HepG2 (cell line): ENCODE measurements around the gene NBL1. TPM values are rescaled to one million over a fixed set of nuclear protein-coding genes. Genes with fewer than 3 reads are reported as not detected.

Experiments used
- ARHGAP35 ChIP-seq: sonication (generic); formaldehyde crosslinking; IDR thresholded peaks from 2 replicates; pipeline ENCODE4 v1.9.0; 2022; ENCODE audit warnings: mild to moderate bottlenecking, inconsistent platforms, moderate library complexity, missing genetic modification reagents, borderline replicate concordance
- BRCA1 ChIP-seq: sonication (generic); formaldehyde crosslinking; IDR thresholded peaks from 2 replicates; pipeline ENCODE4 v1.4.0; 2020; ENCODE audit warnings: missing genetic modification reagents
- CREM ChIP-seq, 2 experiments: sonication (generic) in 1 of 2; formaldehyde crosslinking in 1 of 2; IDR thresholded peaks; 2 replicates each; pipeline versions ENCODE4 v1.4.0 to v1.6.1; 2016 to 2020; ENCODE audit warnings: antibody characterized with exemption in 1 of 2, mild to moderate bottlenecking in 1 of 2, missing genetic modification reagents in 1 of 2
- CSRNP2 ChIP-seq: sonication (generic); formaldehyde crosslinking; conservative IDR thresholded peaks from 2 replicates; pipeline ENCODE4 v1.8.0; 2022; ENCODE audit warnings: low read depth, missing genetic modification reagents
- GATAD1 ChIP-seq: IDR thresholded peaks from 2 replicates; pipeline ENCODE4 v1.6.1; 2016; ENCODE audit warnings: missing genetic modification reagents, missing compliant biosample characterization
- GPN1 ChIP-seq: sonication (generic); formaldehyde crosslinking; IDR thresholded peaks from 2 replicates; pipeline ENCODE4 v1.5.1; 2020; ENCODE audit warnings: missing genetic modification reagents, borderline replicate concordance
- HCFC1 ChIP-seq: fragments of 150-350 bp; IDR thresholded peaks from 2 replicates; pipeline ENCODE4 v1.6.1; 2014; ENCODE audit warnings: low read depth, low read length
- IRF9 ChIP-seq: sonication (generic); formaldehyde crosslinking; IDR thresholded peaks from 2 replicates; pipeline ENCODE4 v1.8.0; 2022; ENCODE audit warnings: missing genetic modification reagents, mild to moderate bottlenecking, borderline replicate concordance
- POLR2G ChIP-seq: fragments of 200-400 bp; formaldehyde crosslinking; IDR thresholded peaks from 2 replicates; pipeline ENCODE4 v1.6.1; 2018; ENCODE audit warnings: mild to moderate bottlenecking, low read depth, low read length, moderate library complexity
- SIX4 ChIP-seq: sonication (generic); formaldehyde crosslinking; IDR thresholded peaks from 2 replicates; pipeline ENCODE4 v1.4.0; 2020; ENCODE audit warnings: missing genetic modification reagents
- STAG1 ChIP-seq: sonication (generic); formaldehyde crosslinking; IDR thresholded peaks from 2 replicates; pipeline ENCODE4 v1.4.0; 2020; ENCODE audit warnings: missing genetic modification reagents
- TARDBP ChIP-seq: sonication (generic); formaldehyde crosslinking; IDR thresholded peaks from 2 replicates; pipeline ENCODE4 v1.8.0; 2022; ENCODE audit warnings: mild to moderate bottlenecking, missing genetic modification reagents
- TBX2 ChIP-seq: sonication (generic); formaldehyde crosslinking; IDR thresholded peaks from 2 replicates; pipeline ENCODE4 v1.5.0; 2020; ENCODE audit warnings: missing genetic modification reagents, mild to moderate bottlenecking, borderline replicate concordance
- TOPORS ChIP-seq: sonication (generic); formaldehyde crosslinking; IDR thresholded peaks from 2 replicates; pipeline ENCODE4 v1.8.0; 2023; ENCODE audit warnings: mild to moderate bottlenecking, missing genetic modification reagents
- ZEB1 ChIP-seq: IDR thresholded peaks from 2 replicates; pipeline ENCODE4 v1.6.1; 2012; ENCODE audit warnings: mild to moderate bottlenecking, low read depth, inconsistent platforms; ENCODE audit not compliant: insufficient replicate concordance
- ZNF350 ChIP-seq: sonication (generic); formaldehyde crosslinking; IDR thresholded peaks from 2 replicates; pipeline ENCODE4 v1.4.0; 2020; ENCODE audit warnings: mild to moderate bottlenecking, low read depth, missing genetic modification reagents, borderline replicate concordance
- ZNF441 ChIP-seq: sonication (generic); formaldehyde crosslinking; IDR thresholded peaks from 2 replicates; pipeline ENCODE4 v1.7.0; 2021; ENCODE audit warnings: missing genetic modification reagents, borderline replicate concordance
- ZNF451 ChIP-seq: sonication (generic); formaldehyde crosslinking; IDR thresholded peaks from 2 replicates; pipeline ENCODE4 v1.5.0; 2020; ENCODE audit warnings: mild to moderate bottlenecking, missing genetic modification reagents
- ZNF484 ChIP-seq: sonication (generic); formaldehyde crosslinking; IDR thresholded peaks from 2 replicates; pipeline ENCODE4 v1.5.1; 2020; ENCODE audit warnings: mild to moderate bottlenecking, low read depth, missing genetic modification reagents, borderline replicate concordance
- ZNF510 ChIP-seq: sonication (generic); formaldehyde crosslinking; IDR thresholded peaks from 2 replicates; pipeline ENCODE4 v1.4.0; 2020; ENCODE audit warnings: low read depth, mild to moderate bottlenecking, missing genetic modification reagents
- ZNF557 ChIP-seq: sonication (generic); formaldehyde crosslinking; IDR thresholded peaks from 2 replicates; pipeline ENCODE4 v1.4.0; 2020; ENCODE audit warnings: missing genetic modification reagents
- ZNF878 ChIP-seq: sonication (generic); formaldehyde crosslinking; IDR thresholded peaks from 2 replicates; pipeline ENCODE4 v1.8.1; 2023; ENCODE audit warnings: mild to moderate bottlenecking, missing genetic modification reagents, moderate library complexity
- ZZZ3 ChIP-seq: sonication (generic); formaldehyde crosslinking; IDR thresholded peaks from 2 replicates; pipeline ENCODE4 v1.4.0; 2020; ENCODE audit warnings: missing genetic modification reagents, mild to moderate bottlenecking, borderline replicate concordance
- polyA plus RNA-seq, 8 experiments: library from polyadenylated mRNA; depleted of rRNA in 3 of 8; stranded (reverse) in 7 of 8; unstranded in 1 of 8; fragments of >200 nt; fragmentation: Illumina TruSeq in 4 of 8; extraction: Trizol in 4 of 8; gene quantifications; 2 replicates each; pipeline versions ENCODE4 v1.2.1 to v1.2.3, GENCODE V29; 2011 to 2016; ENCODE audit warnings: low read depth in 4 of 8, missing spikeins in 1 of 8, mixed read lengths in 1 of 8; ENCODE audit not compliant: insufficient read depth in 1 of 8
- total RNA-seq, 5 experiments: library from RNA; depleted of rRNA; stranded (reverse); fragments of >200 nt; fragmentation: Illumina TruSeq; extraction: Trizol; gene quantifications; 2 replicates each; pipeline ENCODE4 v1.2.3, GENCODE V29; 2016; ENCODE audit warnings: low read depth in 1 of 5
- TF ChIP-seq, protein P1 (sequence below): sonication (generic); formaldehyde crosslinking; IDR thresholded peaks from 2 replicates; pipeline ENCODE4 v1.5.0; 2020; ENCODE audit warnings: missing genetic modification reagents
- TF ChIP-seq, protein P2 (sequence below): sonication (generic); formaldehyde crosslinking; IDR thresholded peaks from 2 replicates; pipeline ENCODE4 v1.4.0; 2020; ENCODE audit warnings: missing genetic modification reagents

The NBL1 gene
- total and polyA plus RNA-seq, 2 of the 13 experiments (the other 11 are each of a cell fraction or from before 2014, with no cell fraction given) = 2.7 to 13.8 TPM

DNA sequence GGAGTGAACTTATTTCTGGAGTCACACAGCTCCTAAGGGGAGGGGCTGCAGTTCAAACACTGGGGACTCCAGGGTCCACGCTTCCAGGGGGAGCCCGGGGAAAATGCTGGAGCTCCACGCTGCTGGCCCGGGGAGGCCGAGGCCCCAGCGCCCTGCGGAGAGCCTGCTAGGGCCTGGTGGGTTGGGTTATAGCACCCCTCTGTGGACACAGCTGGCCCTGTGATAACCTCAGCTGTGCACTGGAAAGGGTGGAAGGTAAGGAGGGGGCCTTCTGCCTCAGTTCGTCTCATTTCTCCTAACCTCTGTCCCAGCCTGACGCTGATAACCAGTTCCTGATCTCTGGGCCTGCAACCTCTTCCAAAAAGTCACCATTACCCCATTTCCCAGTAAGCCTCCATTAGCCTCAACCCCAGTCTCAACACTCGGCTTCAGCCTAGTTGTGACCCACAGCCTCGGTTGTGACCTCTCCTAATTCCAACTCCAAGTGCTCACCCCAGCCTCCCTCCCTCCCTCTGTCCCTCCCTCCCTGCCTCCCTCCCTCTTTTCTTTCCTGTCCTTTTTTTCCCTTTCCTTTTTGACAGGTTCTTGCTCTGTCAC lies 7.1 kb downstream of the NBL1 start (continued):
- TF ChIP-seq, protein P1, sequence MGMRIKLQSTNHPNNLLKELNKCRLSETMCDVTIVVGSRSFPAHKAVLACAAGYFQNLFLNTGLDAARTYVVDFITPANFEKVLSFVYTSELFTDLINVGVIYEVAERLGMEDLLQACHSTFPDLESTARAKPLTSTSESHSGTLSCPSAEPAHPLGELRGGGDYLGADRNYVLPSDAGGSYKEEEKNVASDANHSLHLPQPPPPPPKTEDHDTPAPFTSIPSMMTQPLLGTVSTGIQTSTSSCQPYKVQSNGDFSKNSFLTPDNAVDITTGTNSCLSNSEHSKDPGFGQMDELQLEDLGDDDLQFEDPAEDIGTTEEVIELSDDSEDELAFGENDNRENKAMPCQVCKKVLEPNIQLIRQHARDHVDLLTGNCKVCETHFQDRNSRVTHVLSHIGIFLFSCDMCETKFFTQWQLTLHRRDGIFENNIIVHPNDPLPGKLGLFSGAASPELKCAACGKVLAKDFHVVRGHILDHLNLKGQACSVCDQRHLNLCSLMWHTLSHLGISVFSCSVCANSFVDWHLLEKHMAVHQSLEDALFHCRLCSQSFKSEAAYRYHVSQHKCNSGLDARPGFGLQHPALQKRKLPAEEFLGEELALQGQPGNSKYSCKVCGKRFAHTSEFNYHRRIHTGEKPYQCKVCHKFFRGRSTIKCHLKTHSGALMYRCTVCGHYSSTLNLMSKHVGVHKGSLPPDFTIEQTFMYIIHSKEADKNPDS (CRISPR knock-in tag) = no peak
- peak; percentile 38; the same call in 1 of the 2 replicates for TF ChIP-seq GATAD1 (CRISPR knock-in tag)
- TF ChIP-seq ZNF350 (CRISPR knock-in tag) = 0 out of 2 replicates have a peak, but pooled peaks have one; percentile 21
- TF ChIP-seq CSRNP2 (CRISPR knock-in tag) = no peak
- no peak for TF ChIP-seq IRF9 (CRISPR knock-in tag)
- TF ChIP-seq ZNF510 (CRISPR knock-in tag) = no peak
- TF ChIP-seq STAG1 (CRISPR knock-in tag) = peak; percentile 96
- no peak for TF ChIP-seq TOPORS (CRISPR knock-in tag)
- TF ChIP-seq BRCA1 (CRISPR knock-in tag) = no peak
- TF ChIP-seq, protein P2, sequence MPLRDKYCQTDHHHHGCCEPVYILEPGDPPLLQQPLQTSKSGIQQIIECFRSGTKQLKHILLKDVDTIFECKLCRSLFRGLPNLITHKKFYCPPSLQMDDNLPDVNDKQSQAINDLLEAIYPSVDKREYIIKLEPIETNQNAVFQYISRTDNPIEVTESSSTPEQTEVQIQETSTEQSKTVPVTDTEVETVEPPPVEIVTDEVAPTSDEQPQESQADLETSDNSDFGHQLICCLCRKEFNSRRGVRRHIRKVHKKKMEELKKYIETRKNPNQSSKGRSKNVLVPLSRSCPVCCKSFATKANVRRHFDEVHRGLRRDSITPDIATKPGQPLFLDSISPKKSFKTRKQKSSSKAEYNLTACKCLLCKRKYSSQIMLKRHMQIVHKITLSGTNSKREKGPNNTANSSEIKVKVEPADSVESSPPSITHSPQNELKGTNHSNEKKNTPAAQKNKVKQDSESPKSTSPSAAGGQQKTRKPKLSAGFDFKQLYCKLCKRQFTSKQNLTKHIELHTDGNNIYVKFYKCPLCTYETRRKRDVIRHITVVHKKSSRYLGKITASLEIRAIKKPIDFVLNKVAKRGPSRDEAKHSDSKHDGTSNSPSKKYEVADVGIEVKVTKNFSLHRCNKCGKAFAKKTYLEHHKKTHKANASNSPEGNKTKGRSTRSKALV (CRISPR knock-in tag) = no peak
- TF ChIP-seq ZNF441 = no peak
- no peak for TF ChIP-seq ZZZ3 (CRISPR knock-in tag)
- peak; percentile 27; the same call in 1 of the 2 replicates for TF ChIP-seq TARDBP (CRISPR knock-in tag)
- TF ChIP-seq TBX2 (CRISPR knock-in tag) = no peak
- TF ChIP-seq CREM (IDR thresholded peaks at IDR 0.05) = no peak
- no peak for TF ChIP-seq CREM (CRISPR knock-in tag; IDR thresholded peaks at IDR 0.05)
- TF ChIP-seq HCFC1 = no peak
- no peak for TF ChIP-seq ZNF484 (CRISPR knock-in tag)
- no peak for TF ChIP-seq GPN1 (CRISPR knock-in tag)
- no peak for TF ChIP-seq POLR2G
- TF ChIP-seq ZNF451 (CRISPR knock-in tag) = no peak
- no peak for TF ChIP-seq ZNF557 (CRISPR knock-in tag)
- TF ChIP-seq ZEB1 = no peak
- no peak for TF ChIP-seq SIX4 (CRISPR knock-in tag)
- TF ChIP-seq ARHGAP35 (CRISPR knock-in tag) = no peak
- no peak for TF ChIP-seq ZNF878 (CRISPR knock-in tag)
